ENCODE measurements around the gene SLC25A45.

The SLC25A45 gene

GRCh38 chr11:65384301-65384889, 1.9 kb upstream of the SLC25A45 start:
- DNase-seq, result no peak

- no peak for DNase-seq
Measured at GRCh38 chr11:65383778-65384177, 1.3 kb upstream of the SLC25A45 start.

- no peak for DNase-seq
Measured at GRCh38 chr11:65382804-65383368, 440 bp upstream of the SLC25A45 start.

GRCh38 chr11:65381716-65382032, 772 bp downstream of the SLC25A45 start:
- peak; percentile 53 for DNase-seq

- DNase-seq, result no peak
Measured at GRCh38 chr11:65380460-65381119, 1.9 kb downstream of the SLC25A45 start.

- DNase-seq, result no peak
Measured at GRCh38 chr11:65379698-65380459, 2.6 kb downstream of the SLC25A45 start.

- no peak for DNase-seq
Measured at GRCh38 chr11:65378928-65379638, 3.4 kb downstream of the SLC25A45 start.

GRCh38 chr11:65378208-65378927, 4.1 kb downstream of the SLC25A45 start:
- DNase-seq, result peak; percentile 56

- DNase-seq, result no peak
Measured at GRCh38 chr11:65377777-65378176, 4.7 kb downstream of the SLC25A45 start.

- no peak for DNase-seq
Measured at GRCh38 chr11:65377036-65377435, 5.4 kb downstream of the SLC25A45 start.

- DNase-seq, result no peak
Measured at GRCh38 chr11:65376138-65376713, 6.2 kb downstream of the SLC25A45 start.

GRCh38 chr11:65375012-65375411, 7.4 kb downstream of the SLC25A45 start:
- DNase-seq, result no peak

- no peak for DNase-seq
Measured at GRCh38 chr11:65373839-65374580, 8.4 kb downstream of the SLC25A45 start.

- no peak for DNase-seq
Measured at GRCh38 chr11:65370659-65371049, 11.8 kb downstream of the SLC25A45 start.

GRCh38 chr11:65366340-65366773, 16.1 kb downstream of the SLC25A45 start:
- DNase-seq, result no peak

- no peak for DNase-seq
Measured at GRCh38 chr11:65363770-65364169, 18.7 kb downstream of the SLC25A45 start.

- no peak for DNase-seq
Measured at GRCh38 chr11:65362966-65363365, 19.5 kb downstream of the SLC25A45 start.

GRCh38 chr11:65362320-65362931, 20.0 kb downstream of the SLC25A45 start:
- peak; percentile 62 for DNase-seq

- no peak for DNase-seq
Measured at GRCh38 chr11:65357856-65358356, 24.5 kb downstream of the SLC25A45 start.

- no peak for DNase-seq
Measured at GRCh38 chr11:65356394-65356972, 26.0 kb downstream of the SLC25A45 start.

All from CD4-positive, alpha-beta T cell treated with Interleukin-15 for 1 hour (primary cell).